ENCODE measurements around the gene ATL1. TPM values are rescaled to one million over a fixed set of nuclear protein-coding genes. Genes with fewer than 3 reads are reported as not detected.

ATL1 gene
- total RNA-seq, 2 experiments from 2014 or later: 0.82 to 1.6 TPM

- no peak for TF ChIP-seq EZH2phosphoT487 (IDR thresholded peaks at IDR 0.05; ENCODE audit: borderline replicate concordance, low read depth, low read length)
- H3K27ac ChIP-seq (ENCODE audit: low read depth, low read length, poor library complexity, severe bottlenecking): no peak overlapping the region
- no peak overlapping the region for H3K4me3 ChIP-seq (ENCODE audit: low read depth, low read length, poor library complexity, severe bottlenecking)
- peaks cover 19% of the 10 kb centered on the region for H3K4me1 ChIP-seq (ENCODE audit: insufficient read depth, low read length, poor library complexity, severe bottlenecking)
- no peaks in the 10 kb centered on the region for H3K36me3 ChIP-seq (ENCODE audit: insufficient read depth, low read length)
- H3K9me2 ChIP-seq (ENCODE audit: insufficient read depth, low read length): no peaks in the 10 kb centered on the region
- ChIA-PET POLR2A (interaction anchor here (0.6 to 1.5 kb wide), 3 partner anchors 19 to 146 kb away, joined by 3 to 4 read pairs (median 4); no protein-coding TSS in a partner anchor), CTCF (ENCODE audit: unreplicated experiment) (no interaction called here)
- no peak overlapping the region for H2AFZ ChIP-seq (ENCODE audit: low read length)
- BruUV-seq (replicated peaks): no TSS peak
- no peaks in the 10 kb centered on the region for H3K79me2 ChIP-seq (ENCODE audit: insufficient read depth, low read depth, low read length)
- no peaks in the 10 kb centered on the region for H3K9me3 ChIP-seq (ENCODE audit: low read length)
- no peak overlapping the region for H3K4me2 ChIP-seq (ENCODE audit: low read length)
- intact Hi-C loops (cut with micrococcal nuclease; ENCODE audit: unreplicated experiment): no loop called here
- H4K20me1 ChIP-seq (ENCODE audit: insufficient read depth, low read length): no peaks in the 10 kb centered on the region
- DNase-seq (ENCODE audit: low spot score): no peak
These were observed 115.7 kb downstream of the ATL1 start for GRCh38 chr14:50675597-50675996.

GRCh38 chr14:50676814-50677516 lies 117.0 kb downstream of the ATL1 start:
- BruUV-seq (replicated peaks): no TSS peak
- H3K4me1 ChIP-seq (ENCODE audit: insufficient read depth, low read length, poor library complexity, severe bottlenecking): peaks cover 19% of the 10 kb centered on the region
- peak overlapping the region; percentile 66 for H2AFZ ChIP-seq (ENCODE audit: low read length)
- H3K36me3 ChIP-seq (ENCODE audit: insufficient read depth, low read length): no peaks in the 10 kb centered on the region
- H4K20me1 ChIP-seq (ENCODE audit: insufficient read depth, low read length): no peaks in the 10 kb centered on the region
- peak overlapping the region; percentile 56 for H3K4me2 ChIP-seq (ENCODE audit: low read length)
- no peaks in the 10 kb centered on the region for H3K79me2 ChIP-seq (ENCODE audit: insufficient read depth, low read depth, low read length)
- H3K4me3 ChIP-seq (ENCODE audit: low read depth, low read length, poor library complexity, severe bottlenecking): peak overlapping the region; percentile 1
- no peak for TF ChIP-seq EZH2phosphoT487 (IDR thresholded peaks at IDR 0.05; ENCODE audit: borderline replicate concordance, low read depth, low read length)
- TF ChIP-seq, protein P1, sequence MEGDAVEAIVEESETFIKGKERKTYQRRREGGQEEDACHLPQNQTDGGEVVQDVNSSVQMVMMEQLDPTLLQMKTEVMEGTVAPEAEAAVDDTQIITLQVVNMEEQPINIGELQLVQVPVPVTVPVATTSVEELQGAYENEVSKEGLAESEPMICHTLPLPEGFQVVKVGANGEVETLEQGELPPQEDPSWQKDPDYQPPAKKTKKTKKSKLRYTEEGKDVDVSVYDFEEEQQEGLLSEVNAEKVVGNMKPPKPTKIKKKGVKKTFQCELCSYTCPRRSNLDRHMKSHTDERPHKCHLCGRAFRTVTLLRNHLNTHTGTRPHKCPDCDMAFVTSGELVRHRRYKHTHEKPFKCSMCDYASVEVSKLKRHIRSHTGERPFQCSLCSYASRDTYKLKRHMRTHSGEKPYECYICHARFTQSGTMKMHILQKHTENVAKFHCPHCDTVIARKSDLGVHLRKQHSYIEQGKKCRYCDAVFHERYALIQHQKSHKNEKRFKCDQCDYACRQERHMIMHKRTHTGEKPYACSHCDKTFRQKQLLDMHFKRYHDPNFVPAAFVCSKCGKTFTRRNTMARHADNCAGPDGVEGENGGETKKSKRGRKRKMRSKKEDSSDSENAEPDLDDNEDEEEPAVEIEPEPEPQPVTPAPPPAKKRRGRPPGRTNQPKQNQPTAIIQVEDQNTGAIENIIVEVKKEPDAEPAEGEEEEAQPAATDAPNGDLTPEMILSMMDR (conservative IDR thresholded peaks at IDR 0.05; ENCODE audit: low read length): no peak
- no peak for DNase-seq (ENCODE audit: low spot score)
- CTCF ChIA-PET (ENCODE audit: unreplicated experiment): no interaction called here
- POLR2A ChIA-PET: interaction anchor here (0.5 to 0.9 kb wide), 4 partner anchors 11 to 231 kb away, joined by 3 to 8 read pairs (median 4); no protein-coding TSS in a partner anchor
- H3K9me2 ChIP-seq (ENCODE audit: insufficient read depth, low read length): no peaks in the 10 kb centered on the region
- no peaks in the 10 kb centered on the region for H3K9me3 ChIP-seq (ENCODE audit: low read length)
- H3K27ac ChIP-seq (ENCODE audit: low read depth, low read length, poor library complexity, severe bottlenecking): no peak overlapping the region
- intact Hi-C loops (cut with micrococcal nuclease; ENCODE audit: unreplicated experiment): no loop called here

DNA sequence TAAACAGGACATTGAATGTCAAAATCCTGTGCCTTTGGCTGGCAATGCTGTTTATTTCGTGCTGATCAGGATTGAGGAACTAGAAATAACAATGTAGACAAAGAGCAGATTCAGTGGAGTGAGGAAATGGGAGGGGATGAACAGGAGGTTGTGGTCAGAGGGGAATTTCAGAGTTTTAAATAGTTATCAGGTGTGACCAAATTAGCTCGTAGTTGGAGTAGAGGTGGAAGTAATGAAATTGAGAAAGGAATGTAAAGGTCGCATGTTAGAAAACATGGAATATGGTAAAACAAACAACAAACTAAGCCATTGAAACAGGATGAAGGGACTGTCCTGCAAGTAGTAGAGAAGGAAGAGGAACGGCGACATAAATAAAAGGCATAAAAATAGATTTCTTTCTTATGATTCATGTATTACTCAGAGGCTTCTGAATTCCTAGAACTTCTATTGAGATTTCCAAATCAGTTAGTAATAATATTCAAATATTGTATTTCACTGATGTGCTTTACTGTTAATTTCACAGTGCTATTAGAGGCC lies 117.7 kb downstream of the ATL1 start:
- no peaks in the 10 kb centered on the region for H4K20me1 ChIP-seq (ENCODE audit: insufficient read depth, low read length)
- no peaks in the 10 kb centered on the region for H3K9me3 ChIP-seq (ENCODE audit: low read length)
- DNase-seq (ENCODE audit: low spot score): peak; percentile 17
- ChIA-PET POLR2A (interaction anchor here (0.5 to 0.9 kb wide), 3 partner anchors 12 to 230 kb away, joined by 3 to 8 read pairs (median 5); no protein-coding TSS in a partner anchor), CTCF (ENCODE audit: unreplicated experiment) (no interaction called here)
- intact Hi-C loops (cut with micrococcal nuclease; ENCODE audit: unreplicated experiment): no loop called here
- peak overlapping the region; percentile 56 for H3K4me2 ChIP-seq (ENCODE audit: low read length)
- no peaks in the 10 kb centered on the region for H3K79me2 ChIP-seq (ENCODE audit: insufficient read depth, low read depth, low read length)
- TF ChIP-seq EZH2phosphoT487 (IDR thresholded peaks at IDR 0.05; ENCODE audit: borderline replicate concordance, low read depth, low read length): no peak
- TF ChIP-seq, protein P1 (conservative IDR thresholded peaks at IDR 0.05; ENCODE audit: low read length): no peak
- no peak overlapping the region for H3K27ac ChIP-seq (ENCODE audit: low read depth, low read length, poor library complexity, severe bottlenecking)
- no TSS peak for BruUV-seq (replicated peaks)
- peak overlapping the region; percentile 1 for H3K4me3 ChIP-seq (ENCODE audit: low read depth, low read length, poor library complexity, severe bottlenecking)
- H3K9me2 ChIP-seq (ENCODE audit: insufficient read depth, low read length): no peaks in the 10 kb centered on the region
- peak overlapping the region; percentile 66 for H2AFZ ChIP-seq (ENCODE audit: low read length)
- peaks cover 19% of the 10 kb centered on the region for H3K4me1 ChIP-seq (ENCODE audit: insufficient read depth, low read length, poor library complexity, severe bottlenecking)
- H3K36me3 ChIP-seq (ENCODE audit: insufficient read depth, low read length): no peaks in the 10 kb centered on the region

All from OCI-LY7 (cell line).